ENCODE data around the gene CLUH. TPM values are rescaled to one million over a fixed set of nuclear protein-coding genes. Genes with fewer than 3 reads are reported as not detected.

CLUH gene
- total RNA-seq, 1 donor from 2014 or later = 173 TPM

DNA sequence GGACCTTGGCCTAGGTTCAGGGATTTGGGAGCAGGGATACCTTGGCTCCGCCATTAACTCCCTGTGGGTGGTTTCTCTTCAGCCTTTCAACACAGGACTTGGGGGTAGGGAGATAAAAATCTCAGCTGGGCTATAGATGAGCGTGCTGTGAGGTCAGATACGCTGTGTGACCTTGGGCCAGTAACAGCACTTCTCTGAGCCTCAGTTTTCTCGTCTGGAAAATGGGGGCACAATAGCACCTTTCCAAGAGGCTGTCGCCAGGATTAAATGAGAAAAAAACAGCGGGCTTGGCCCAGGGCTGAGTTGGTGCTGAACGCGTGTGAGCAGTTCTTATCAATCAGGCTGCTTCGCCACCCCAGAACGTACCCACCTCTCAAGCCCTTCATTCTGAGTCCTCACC lies 20.2 kb upstream of the CLUH start:
- DNase-seq (ENCODE audit: low spot score) = no peak
- no peaks in the 10 kb centered on the region for H3K4me1 Mint-ChIP-seq (ENCODE audit: low read depth)
- intact Hi-C loops (cut with micrococcal nuclease) = no loop called here
- no peak overlapping the region for H3K4me3 Mint-ChIP-seq
- H3K27me3 Mint-ChIP-seq (ENCODE audit: insufficient read depth) = peaks cover 12% of the 10 kb centered on the region
- H3K9me3 Mint-ChIP-seq = no peaks in the 10 kb centered on the region
- no peaks in the 10 kb centered on the region for H3K36me3 Mint-ChIP-seq (ENCODE audit: low read depth)
- no peak overlapping the region for H3K27ac Mint-ChIP-seq

DNA sequence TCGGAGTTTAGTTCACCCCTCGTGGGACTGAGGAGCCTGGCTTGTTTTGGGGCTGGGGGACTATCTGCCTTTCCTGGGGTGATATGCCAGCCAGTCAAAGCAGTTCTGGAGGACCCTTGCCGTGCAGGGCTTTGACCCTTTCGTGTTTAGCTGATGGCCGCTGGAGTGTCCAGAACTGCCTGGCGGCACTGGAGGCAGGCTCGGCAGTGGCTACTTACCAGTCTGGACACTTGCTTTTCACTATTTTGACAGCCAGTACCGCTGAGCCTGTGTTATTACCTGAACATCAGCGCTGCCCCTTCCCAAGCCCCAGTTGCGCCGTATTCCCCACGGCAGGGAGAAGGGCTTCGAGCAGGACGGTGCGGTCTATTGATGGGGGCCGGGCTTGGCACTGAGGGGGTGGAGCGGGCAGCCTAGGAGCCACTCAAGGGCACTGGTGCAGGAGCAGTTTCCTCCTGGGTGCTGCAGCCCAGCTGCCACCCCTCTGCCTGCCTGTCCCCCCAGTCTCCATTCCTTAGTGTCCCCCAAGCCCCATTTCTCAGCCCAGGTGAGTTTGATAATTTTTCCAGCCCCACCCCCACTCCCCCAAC lies 19.3 kb upstream of the CLUH start:
- peaks cover 13% of the 10 kb centered on the region for H3K27me3 Mint-ChIP-seq (ENCODE audit: insufficient read depth)
- H3K27ac Mint-ChIP-seq = no peak overlapping the region
- no peaks in the 10 kb centered on the region for H3K36me3 Mint-ChIP-seq (ENCODE audit: low read depth)
- intact Hi-C loops (cut with micrococcal nuclease) = no loop called here
- no peak overlapping the region for H3K4me3 Mint-ChIP-seq
- no peaks in the 10 kb centered on the region for H3K4me1 Mint-ChIP-seq (ENCODE audit: low read depth)
- no peak for DNase-seq (ENCODE audit: low spot score)
- H3K9me3 Mint-ChIP-seq = no peaks in the 10 kb centered on the region

DNA sequence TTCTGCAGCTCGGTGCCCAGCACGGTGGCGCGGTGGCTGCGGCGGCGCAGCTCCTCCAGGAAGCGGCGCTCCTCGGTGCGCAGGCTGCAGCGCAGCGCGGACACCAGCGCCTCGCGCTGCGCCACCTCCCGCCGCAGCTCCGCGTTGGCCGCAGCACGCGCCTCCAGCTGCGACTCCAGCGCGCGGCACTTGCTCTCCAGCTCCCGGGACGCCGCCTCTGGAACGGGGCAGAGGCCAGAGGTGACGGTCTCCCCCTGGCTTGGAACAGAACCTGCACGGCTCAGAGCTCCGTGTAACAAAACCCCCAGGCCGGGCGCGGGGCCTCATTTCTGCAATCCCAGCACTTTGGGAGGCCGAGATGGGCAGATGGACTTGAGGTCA lies 13.2 kb upstream of the CLUH start:
- H3K4me1 Mint-ChIP-seq (ENCODE audit: low read depth) = peaks cover 8% of the 10 kb centered on the region
- DNase-seq (ENCODE audit: low spot score) = no peak
- peaks cover 23% of the 10 kb centered on the region for H3K27me3 Mint-ChIP-seq (ENCODE audit: insufficient read depth)
- H3K9me3 Mint-ChIP-seq = no peaks in the 10 kb centered on the region
- intact Hi-C loops (cut with micrococcal nuclease) = no loop called here
- no peak overlapping the region for H3K4me3 Mint-ChIP-seq
- no peak overlapping the region for H3K27ac Mint-ChIP-seq
- no peaks in the 10 kb centered on the region for H3K36me3 Mint-ChIP-seq (ENCODE audit: low read depth)

- no peak for DNase-seq (ENCODE audit: low spot score)
- no peak overlapping the region for H3K27ac Mint-ChIP-seq
- intact Hi-C loops (cut with micrococcal nuclease) = no loop called here
- no peaks in the 10 kb centered on the region for H3K36me3 Mint-ChIP-seq (ENCODE audit: low read depth)
- no peaks in the 10 kb centered on the region for H3K9me3 Mint-ChIP-seq
- peaks cover 8% of the 10 kb centered on the region for H3K4me1 Mint-ChIP-seq (ENCODE audit: low read depth)
- peak overlapping the region; percentile 33 for H3K4me3 Mint-ChIP-seq
- peaks cover 22% of the 10 kb centered on the region for H3K27me3 Mint-ChIP-seq (ENCODE audit: insufficient read depth)
Observed at GRCh38 chr17:2723997-2724783, 12.6 kb upstream of the CLUH start.

- intact Hi-C loops (cut with micrococcal nuclease) = no loop called here
- Mint-ChIP-seq H3K27ac (no peak overlapping the region), H3K4me3 (no peak overlapping the region), H3K4me1 (ENCODE audit: low read depth) (peaks cover 8% of the 10 kb centered on the region), H3K36me3 (ENCODE audit: low read depth) (no peaks in the 10 kb centered on the region), H3K9me3 (no peaks in the 10 kb centered on the region), H3K27me3 (ENCODE audit: insufficient read depth) (peaks cover 21% of the 10 kb centered on the region)
- DNase-seq (ENCODE audit: low spot score) = no peak
Observed at GRCh38 chr17:2723505-2723996, 12.0 kb upstream of the CLUH start.

DNA sequence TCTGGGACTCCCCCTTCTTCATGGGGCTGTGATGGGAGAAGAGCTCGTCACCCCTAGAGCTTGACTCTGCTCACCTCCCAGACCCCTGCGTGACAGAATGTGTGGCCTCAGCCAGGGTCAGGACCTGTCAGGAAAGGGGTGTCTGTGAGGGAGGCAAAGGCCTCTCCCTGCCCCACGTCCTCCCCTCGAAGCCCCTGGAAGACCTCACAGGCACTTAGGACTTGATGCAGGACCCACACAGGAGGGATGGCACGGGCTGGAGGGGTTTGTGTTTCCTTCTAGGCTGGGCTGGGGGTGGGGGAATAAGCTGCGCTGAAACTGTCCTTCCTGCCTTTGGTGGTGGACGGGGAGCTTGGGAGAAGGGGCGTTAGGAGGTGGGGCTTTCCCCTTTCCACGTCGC lies 11.0 kb upstream of the CLUH start:
- Mint-ChIP-seq H3K36me3 (ENCODE audit: low read depth) (no peaks in the 10 kb centered on the region), H3K9me3 (no peaks in the 10 kb centered on the region), H3K27me3 (ENCODE audit: insufficient read depth) (peaks cover 21% of the 10 kb centered on the region), H3K4me1 (ENCODE audit: low read depth) (peaks cover 8% of the 10 kb centered on the region), H3K27ac (no peak overlapping the region), H3K4me3 (no peak overlapping the region)
- DNase-seq (ENCODE audit: low spot score) = no peak
- intact Hi-C loops (cut with micrococcal nuclease) = no loop called here

GRCh38 chr17:2721603-2722002 lies 10.0 kb upstream of the CLUH start:
- H3K9me3 Mint-ChIP-seq = no peaks in the 10 kb centered on the region
- peaks cover 17% of the 10 kb centered on the region for H3K27me3 Mint-ChIP-seq (ENCODE audit: insufficient read depth)
- H3K4me3 Mint-ChIP-seq = no peak overlapping the region
- no peaks in the 10 kb centered on the region for H3K36me3 Mint-ChIP-seq (ENCODE audit: low read depth)
- H3K27ac Mint-ChIP-seq = no peak overlapping the region
- H3K4me1 Mint-ChIP-seq (ENCODE audit: low read depth) = peaks cover 8% of the 10 kb centered on the region
- intact Hi-C loops (cut with micrococcal nuclease) = no loop called here
- DNase-seq (ENCODE audit: low spot score) = no peak

GRCh38 chr17:2719861-2720260 lies 8.3 kb upstream of the CLUH start:
- Mint-ChIP-seq H3K4me1 (ENCODE audit: low read depth) (peaks cover 8% of the 10 kb centered on the region), H3K27me3 (ENCODE audit: insufficient read depth) (peaks cover 10% of the 10 kb centered on the region), H3K9me3 (no peaks in the 10 kb centered on the region), H3K36me3 (ENCODE audit: low read depth) (no peaks in the 10 kb centered on the region), H3K27ac (no peak overlapping the region), H3K4me3 (no peak overlapping the region)
- no peak for DNase-seq (ENCODE audit: low spot score)
- intact Hi-C loops (cut with micrococcal nuclease) = no loop called here

GRCh38 chr17:2718150-2718938 lies 6.8 kb upstream of the CLUH start:
- intact Hi-C loops (cut with micrococcal nuclease) = no loop called here
- no peak for DNase-seq (ENCODE audit: low spot score)
- H3K27ac Mint-ChIP-seq = no peak overlapping the region

DNA sequence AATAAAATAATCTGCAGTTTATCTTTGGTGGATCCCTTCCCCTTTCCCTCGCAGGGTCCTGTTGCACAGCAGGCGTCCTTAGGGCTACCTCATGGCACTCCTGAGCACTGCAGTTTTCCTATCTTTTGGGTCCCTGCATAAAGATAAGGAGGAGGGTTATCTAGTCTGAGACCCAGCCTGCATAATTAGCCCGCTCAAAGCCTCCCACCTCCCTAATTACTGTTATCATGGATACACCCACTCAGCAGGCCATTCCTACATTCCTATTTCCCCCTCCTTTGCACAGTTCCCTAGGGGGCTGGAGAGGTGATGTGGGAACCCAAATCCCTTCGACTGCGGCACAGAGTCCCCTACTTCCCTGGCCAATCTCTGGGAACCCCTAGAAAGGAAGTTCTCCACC lies 5.1 kb upstream of the CLUH start:
- peaks cover 12% of the 10 kb centered on the region for H3K4me1 Mint-ChIP-seq (ENCODE audit: low read depth)
- peaks cover 1% of the 10 kb centered on the region for H3K27me3 Mint-ChIP-seq (ENCODE audit: insufficient read depth)
- no peak overlapping the region for H3K4me3 Mint-ChIP-seq
- no peak overlapping the region for H3K27ac Mint-ChIP-seq
- DNase-seq (ENCODE audit: low spot score) = no peak
- no peaks in the 10 kb centered on the region for H3K36me3 Mint-ChIP-seq (ENCODE audit: low read depth)
- intact Hi-C loops (cut with micrococcal nuclease) = no loop called here
- H3K9me3 Mint-ChIP-seq = no peaks in the 10 kb centered on the region

More at GRCh38 chr17:2718150-2718938, 6.8 kb upstream of the CLUH start:
- H3K4me1 Mint-ChIP-seq (ENCODE audit: low read depth) = peaks cover 8% of the 10 kb centered on the region
- no peaks in the 10 kb centered on the region for H3K36me3 Mint-ChIP-seq (ENCODE audit: low read depth)
- H3K9me3 Mint-ChIP-seq = no peaks in the 10 kb centered on the region
- H3K27me3 Mint-ChIP-seq (ENCODE audit: insufficient read depth) = peaks cover 6% of the 10 kb centered on the region
- H3K4me3 Mint-ChIP-seq = no peak overlapping the region

DNA sequence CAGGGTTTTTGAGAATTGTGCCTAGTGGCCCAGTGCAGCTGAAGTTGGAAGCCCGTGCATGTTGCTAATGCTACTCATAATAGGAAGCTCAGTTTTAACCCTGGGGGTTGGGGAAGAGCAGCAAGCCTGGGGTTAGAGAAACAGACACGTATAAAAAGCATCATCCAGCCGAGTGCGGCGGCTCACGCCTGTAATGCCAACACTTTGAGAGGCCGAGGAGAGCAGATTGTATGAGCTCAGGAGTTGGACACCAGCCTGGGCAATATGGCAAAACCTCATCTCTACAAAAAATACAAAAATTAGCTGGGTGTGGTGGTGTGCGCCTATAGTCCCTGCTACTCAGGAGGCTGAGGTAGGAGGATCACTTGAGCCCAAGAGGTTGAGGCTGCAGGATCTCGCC lies 2.3 kb upstream of the CLUH start:
- Mint-ChIP-seq H3K9me3 (no peaks in the 10 kb centered on the region), H3K4me1 (ENCODE audit: low read depth) (peaks cover 29% of the 10 kb centered on the region), H3K27me3 (ENCODE audit: insufficient read depth) (no peaks in the 10 kb centered on the region), H3K4me3 (no peak overlapping the region), H3K36me3 (ENCODE audit: low read depth) (peaks cover 2% of the 10 kb centered on the region), H3K27ac (no peak overlapping the region)
- DNase-seq (ENCODE audit: low spot score) = no peak
- intact Hi-C loops (cut with micrococcal nuclease) = no loop called here

GRCh38 chr17:2712300-2713043 lies 908 bp upstream of the CLUH start:
- H3K27me3 Mint-ChIP-seq (ENCODE audit: insufficient read depth) = no peaks in the 10 kb centered on the region
- peaks cover 2% of the 10 kb centered on the region for H3K36me3 Mint-ChIP-seq (ENCODE audit: low read depth)
- peaks cover 32% of the 10 kb centered on the region for H3K4me1 Mint-ChIP-seq (ENCODE audit: low read depth)
- no peak for DNase-seq (ENCODE audit: low spot score)
- intact Hi-C loops (cut with micrococcal nuclease) = no loop called here
- H3K27ac Mint-ChIP-seq = peak overlapping the region; percentile 85
- H3K9me3 Mint-ChIP-seq = no peaks in the 10 kb centered on the region
- peak overlapping the region; percentile 88 for H3K4me3 Mint-ChIP-seq

Data from activated T-helper 1 cell treated with anti-CD3 and anti-CD28 coated beads, Interleukin-12 subunit alpha, Interleukin-12 subunit beta, Interleukin-2, Interleukin-4 antibody, amounts not matched to agents 30 ng/mL and 10 ng/mL and 1 ng/mL, durations not matched to agents 14 hours and 24 hours and 36 hours (primary cell).